ENCODE measurements around the gene ST6GALNAC2.

- TF ChIP-seq ZNF544 (tag by site-specific recombination; IDR thresholded peaks at IDR 0.05), result no peak
- no peak for TF ChIP-seq ZFHX2 (tag by site-specific recombination; conservative IDR thresholded peaks at IDR 0.05)
- peak; percentile 46; the same call in 1 of the 2 replicates for TF ChIP-seq CTCF (tag by site-specific recombination; IDR thresholded peaks at IDR 0.05)
- no peak for TF ChIP-seq MYNN (tag by site-specific recombination; IDR thresholded peaks at IDR 0.05; ENCODE audit: borderline replicate concordance)
- no peak for TF ChIP-seq ZNF239 (tag by site-specific recombination; IDR thresholded peaks at IDR 0.05)
- TF ChIP-seq ZNF580 (tag by site-specific recombination; IDR thresholded peaks at IDR 0.05), result no peak
- no peak for TF ChIP-seq REPIN1 (tag by site-specific recombination; IDR thresholded peaks at IDR 0.05; ENCODE audit: low read depth)
- no peak for TF ChIP-seq ZNF221 (tag by site-specific recombination; IDR thresholded peaks at IDR 0.05; ENCODE audit: borderline replicate concordance)
Measured at GRCh38 chr17:76593959-76594358, 8.3 kb upstream of the ST6GALNAC2 start.
